PC-3 (cell line): ENCODE data around the gene VEGFA. TPM values are rescaled to one million over a fixed set of nuclear protein-coding genes. Genes with fewer than 3 reads are reported as not detected.

Experiments used
- ATAC-seq: fragments of 200-7000 bp; cut with Tn5 transposase; 2 replicates; pipeline ENCODE4 v1.9.1; 2020; ENCODE audit warnings: mild to moderate bottlenecking, moderate library complexity
- BruUV-seq: library from RNA; stranded (reverse); fragments of 400-500 nt; replicated peaks from 2 replicates; lab custom pipeline; 2021; lab: Mats Ljungman, UMichigan
- CTCF ChIA-PET: fragments of 300-600 bp; sonication (Branson Sonifier 250); formaldehyde crosslinking; loops from one replicate; lab custom pipeline; 2022; ENCODE audit warnings: antibody characterized with exemption; lab: Charles Lee
- POLR2A ChIA-PET: fragments of 300-600 bp; sonication (Branson Sonifier 250); formaldehyde crosslinking; loops from one replicate; lab custom pipeline; 2022; ENCODE audit warnings: antibody characterized with exemption; ENCODE audit not compliant: unreplicated experiment; lab: Charles Lee
- DNase-seq: peaks from one replicate; pipeline ENCODE4 v3.0.0-alpha.2; 2015
- H2AFZ ChIP-seq: fragments of 300-600 bp; sonication (generic); 2 replicates; pipeline ENCODE4 v1.6.0; 2016; ENCODE audit warnings: antibody characterized with exemption, low read length
- H3F3A ChIP-seq: fragments of 300-600 bp; sonication (generic); one replicate; pipeline ENCODE4 v1.6.0; 2017; ENCODE audit warnings: antibody characterized with exemption, low read length, control low read depth, mild to moderate bottlenecking; ENCODE audit not compliant: unreplicated experiment
- H3K27ac ChIP-seq: fragments of 300-600 bp; sonication (generic); 2 replicates; pipeline ENCODE4 v1.5.1; 2016; ENCODE audit warnings: mild to moderate bottlenecking, low read length
- H3K27me3 ChIP-seq: fragments of 300-600 bp; sonication (generic); 2 replicates; pipeline ENCODE4 v1.6.1; 2016; ENCODE audit warnings: low read length, mixed read lengths
- H3K36me3 ChIP-seq: fragments of 300-600 bp; sonication (generic); 2 replicates; pipeline ENCODE4 v1.6.1; 2016; ENCODE audit warnings: low read depth, mixed run types, low read length, mixed read lengths
- H3K4me1 ChIP-seq: fragments of 300-600 bp; sonication (generic); 2 replicates; pipeline ENCODE4 v1.5.1; 2016; ENCODE audit warnings: low read length; ENCODE audit not compliant: insufficient read depth
- H3K4me2 ChIP-seq: fragments of 300-600 bp; sonication (generic); 2 replicates; pipeline ENCODE4 v1.6.0; 2016; ENCODE audit warnings: low read length
- H3K4me3 ChIP-seq: fragments of 300-600 bp; sonication (generic); 2 replicates; pipeline ENCODE4 v1.5.1; 2016; ENCODE audit warnings: mild to moderate bottlenecking, low read length, mixed read lengths
- H3K79me2 ChIP-seq: fragments of 300-600 bp; sonication (generic); 2 replicates; pipeline ENCODE4 v1.6.1; 2017; ENCODE audit warnings: low read length, mixed read lengths
- H3K9ac ChIP-seq: fragments of 300-600 bp; sonication (generic); 2 replicates; pipeline ENCODE4 v1.6.0; 2016; ENCODE audit warnings: mild to moderate bottlenecking, low read length
- H3K9me2 ChIP-seq: fragments of 300-600 bp; sonication (generic); replicated peaks from 2 replicates; pipeline ENCODE4 v1.6.1; 2016; ENCODE audit warnings: mixed run types, low read length, mixed read lengths
- H3K9me3 ChIP-seq: fragments of 300-600 bp; sonication (generic); 2 replicates; pipeline ENCODE4 v1.6.1; 2016; ENCODE audit warnings: low read length, mixed read lengths
- H4K20me1 ChIP-seq: fragments of 300-600 bp; sonication (generic); 2 replicates; pipeline ENCODE4 v1.6.1; 2016; ENCODE audit warnings: low read length, mixed read lengths
- CTCF ChIP-seq: fragments of 300-600 bp; sonication (generic); conservative IDR thresholded peaks from 2 replicates; pipeline ENCODE4 v1.5.1; 2017; ENCODE audit warnings: antibody characterized with exemption, low read depth, mild to moderate bottlenecking, low read length
- EZH2 ChIP-seq: fragments of 300-600 bp; sonication (generic); IDR thresholded peaks from one replicate; pipeline ENCODE4 v1.6.1; 2017; ENCODE audit warnings: antibody characterized with exemption, mild to moderate bottlenecking, low read length; ENCODE audit not compliant: unreplicated experiment
- EZH2phosphoT487 ChIP-seq: fragments of 300-600 bp; sonication (generic); IDR thresholded peaks from 2 replicates; pipeline ENCODE4 v1.6.1; 2018; ENCODE audit warnings: mild to moderate bottlenecking, antibody characterized with exemption, low read length, borderline replicate concordance
- intact Hi-C: fragments of 100-400 bp; cut with micrococcal nuclease; formaldehyde crosslinking; loops from 2 replicates; pipeline ENCODE4 v1.9.0; 2023
- total RNA-seq: library from RNA; depleted of rRNA; stranded (reverse); fragments of >200 nt; gene quantifications from 2 replicates; pipeline ENCODE4 v1.2.3, GENCODE V29; 2014

VEGFA gene
- total RNA-seq, 1 experiment from 2014 or later = 146 TPM

GRCh38 chr6:43763812-43764522, 6.0 kb upstream of the VEGFA start:
- Histone ChIP-seq H3F3A (no peaks in the 10 kb centered on the region), H3K9ac (no peak overlapping the region), H3K36me3 (no peaks in the 10 kb centered on the region), H3K9me3 (no peaks in the 10 kb centered on the region), H3K79me2 (no peaks in the 10 kb centered on the region), H2AFZ (no peak overlapping the region), H3K4me3 (no peak overlapping the region), H3K9me2 (no peaks in the 10 kb centered on the region), H3K27me3 (no peaks in the 10 kb centered on the region), H3K4me1 (no peaks in the 10 kb centered on the region), H3K27ac (no peak overlapping the region), H3K4me2 (no peak overlapping the region), H4K20me1 (no peaks in the 10 kb centered on the region)
- CTCF ChIA-PET = interaction anchor here (1.2 kb wide), 1 partner anchor 96 kb away, joined by 3 read pairs; no protein-coding TSS in a partner anchor
- no peak for DNase-seq
- BruUV-seq = no TSS peak
- no peak for ATAC-seq
- intact Hi-C loops = no loop called here
- TF ChIP-seq EZH2 (no peak), CTCF (no peak), EZH2phosphoT487 (no peak)
- POLR2A ChIA-PET = no interaction called here

GRCh38 chr6:43764772-43765171, 5.2 kb upstream of the VEGFA start:
- ChIA-PET CTCF (interaction anchor here (0.5 to 1.2 kb wide), 2 partner anchors 9 to 97 kb away, joined by 3 read pairs; no protein-coding TSS in a partner anchor), POLR2A (no interaction called here)
- Histone ChIP-seq H3K36me3 (no peaks in the 10 kb centered on the region), H4K20me1 (no peaks in the 10 kb centered on the region), H3K79me2 (no peaks in the 10 kb centered on the region), H3K9me3 (no peaks in the 10 kb centered on the region), H3K4me3 (no peak overlapping the region), H2AFZ (no peak overlapping the region), H3K27me3 (no peaks in the 10 kb centered on the region), H3K4me1 (0 out of 2 replicates have a peak, but pooled peaks cover 3% of the 10 kb centered on the region), H3K9ac (no peak overlapping the region), H3K4me2 (no peak overlapping the region), H3F3A (no peaks in the 10 kb centered on the region), H3K9me2 (no peaks in the 10 kb centered on the region), H3K27ac (no peak overlapping the region)
- TF ChIP-seq EZH2phosphoT487 (no peak), EZH2 (no peak), CTCF (no peak)
- intact Hi-C loops = no loop called here
- ATAC-seq (no peak), DNase-seq (no peak)
- no TSS peak for BruUV-seq
